Mesothelial cell of epicardium (in vitro differentiated cells): ENCODE results near the gene CDH2. TPM values are rescaled to one million over a fixed set of nuclear protein-coding genes. Genes with fewer than 3 reads are reported as not detected.

ENCODE experiments used
- DNase-seq, 2 experiments: peaks; one replicate each; pipeline ENCODE4 v3.0.0; 2021; ENCODE audit warnings: low spot score in 2 of 2; ENCODE audit not compliant: unreplicated experiment in 2 of 2
- H3K27ac Mint-ChIP-seq: 2 replicates; pipeline ENCODE4 v1.8.0; 2021; ENCODE audit warnings: mixed read lengths
- H3K27me3 Mint-ChIP-seq: 2 replicates; pipeline ENCODE4 v1.8.0; 2021; ENCODE audit warnings: low read depth, mixed read lengths
- H3K36me3 Mint-ChIP-seq: 2 replicates; pipeline ENCODE4 v1.8.0; 2021; ENCODE audit warnings: mixed read lengths
- H3K4me1 Mint-ChIP-seq: 2 replicates; pipeline ENCODE4 v1.8.0; 2021; ENCODE audit warnings: mixed read lengths
- H3K4me3 Mint-ChIP-seq: 2 replicates; pipeline ENCODE4 v1.8.0; 2021; ENCODE audit warnings: mild to moderate bottlenecking, moderate library complexity, mixed read lengths
- H3K9me3 Mint-ChIP-seq: 2 replicates; pipeline ENCODE4 v1.8.0; 2021; ENCODE audit warnings: mixed read lengths
- total RNA-seq: library from RNA; stranded (reverse); gene quantifications from 3 replicates; pipeline ENCODE4 v1.2.1, GENCODE V29; 2021
- TF ChIP-seq, protein P1 (sequence below): fragments of 200-600 bp; sonication (generic); IDR thresholded peaks from one replicate; pipeline ENCODE4 v1.5.0; 2021; ENCODE audit warnings: antibody characterized with exemption; ENCODE audit not compliant: unreplicated experiment

CDH2 gene
- total RNA-seq, 1 donor from 2014 or later: 46.6 TPM

DNA sequence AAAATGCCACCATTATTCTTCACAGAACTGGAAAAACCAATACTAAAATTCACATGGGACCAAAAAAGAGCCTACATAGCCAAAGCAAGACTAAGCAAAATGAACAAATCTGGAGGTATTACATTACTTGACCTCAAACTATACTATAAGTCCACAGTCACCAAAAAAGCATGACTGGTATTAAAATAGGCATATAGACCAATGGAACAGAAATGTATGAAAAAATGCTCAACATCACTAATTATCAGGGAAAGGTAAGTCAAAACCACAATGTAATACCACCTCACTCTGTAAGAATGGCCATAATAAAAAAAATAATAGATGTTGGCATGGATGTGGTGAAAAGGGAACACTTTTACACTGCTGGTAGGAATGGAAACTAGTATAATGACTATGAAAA is 158.6 kb downstream of the CDH2 start:
- peaks cover 11% of the 10 kb centered on the region for H3K9me3 Mint-ChIP-seq
- TF ChIP-seq, protein P1, sequence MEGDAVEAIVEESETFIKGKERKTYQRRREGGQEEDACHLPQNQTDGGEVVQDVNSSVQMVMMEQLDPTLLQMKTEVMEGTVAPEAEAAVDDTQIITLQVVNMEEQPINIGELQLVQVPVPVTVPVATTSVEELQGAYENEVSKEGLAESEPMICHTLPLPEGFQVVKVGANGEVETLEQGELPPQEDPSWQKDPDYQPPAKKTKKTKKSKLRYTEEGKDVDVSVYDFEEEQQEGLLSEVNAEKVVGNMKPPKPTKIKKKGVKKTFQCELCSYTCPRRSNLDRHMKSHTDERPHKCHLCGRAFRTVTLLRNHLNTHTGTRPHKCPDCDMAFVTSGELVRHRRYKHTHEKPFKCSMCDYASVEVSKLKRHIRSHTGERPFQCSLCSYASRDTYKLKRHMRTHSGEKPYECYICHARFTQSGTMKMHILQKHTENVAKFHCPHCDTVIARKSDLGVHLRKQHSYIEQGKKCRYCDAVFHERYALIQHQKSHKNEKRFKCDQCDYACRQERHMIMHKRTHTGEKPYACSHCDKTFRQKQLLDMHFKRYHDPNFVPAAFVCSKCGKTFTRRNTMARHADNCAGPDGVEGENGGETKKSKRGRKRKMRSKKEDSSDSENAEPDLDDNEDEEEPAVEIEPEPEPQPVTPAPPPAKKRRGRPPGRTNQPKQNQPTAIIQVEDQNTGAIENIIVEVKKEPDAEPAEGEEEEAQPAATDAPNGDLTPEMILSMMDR: no peak
- no peak for DNase-seq
- H3K4me3 Mint-ChIP-seq: no peak overlapping the region
- H3K36me3 Mint-ChIP-seq: peaks cover 3% of the 10 kb centered on the region
- peaks cover 3% of the 10 kb centered on the region for H3K4me1 Mint-ChIP-seq
- no peaks in the 10 kb centered on the region for H3K27me3 Mint-ChIP-seq
- no peak overlapping the region for H3K27ac Mint-ChIP-seq

DNA sequence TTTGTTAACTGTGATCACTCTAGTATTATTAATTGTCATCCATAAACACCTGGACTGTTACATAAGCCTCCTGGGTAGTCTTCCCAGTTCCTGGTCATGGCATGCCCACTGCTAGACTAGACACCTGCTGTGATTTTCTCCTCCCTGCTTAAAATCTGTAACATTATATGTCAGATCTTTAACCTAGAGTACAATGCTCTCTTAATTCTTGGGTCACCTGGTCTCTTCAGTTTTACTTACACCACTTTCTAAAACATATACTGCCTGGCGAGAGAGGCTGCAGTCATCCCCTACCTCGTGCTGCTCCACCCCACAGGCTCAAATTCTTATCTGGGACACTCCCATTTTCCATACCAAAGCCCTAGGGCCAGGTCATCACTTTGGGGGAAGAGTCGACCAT is 161.3 kb downstream of the CDH2 start:
- Mint-ChIP-seq H3K4me1 (peaks cover 13% of the 10 kb centered on the region), H3K27me3 (no peaks in the 10 kb centered on the region), H3K4me3 (no peak overlapping the region), H3K36me3 (peaks cover 3% of the 10 kb centered on the region), H3K27ac (no peak overlapping the region), H3K9me3 (peaks cover 11% of the 10 kb centered on the region)
- TF ChIP-seq, protein P1: no peak
- no peak for DNase-seq

DNA sequence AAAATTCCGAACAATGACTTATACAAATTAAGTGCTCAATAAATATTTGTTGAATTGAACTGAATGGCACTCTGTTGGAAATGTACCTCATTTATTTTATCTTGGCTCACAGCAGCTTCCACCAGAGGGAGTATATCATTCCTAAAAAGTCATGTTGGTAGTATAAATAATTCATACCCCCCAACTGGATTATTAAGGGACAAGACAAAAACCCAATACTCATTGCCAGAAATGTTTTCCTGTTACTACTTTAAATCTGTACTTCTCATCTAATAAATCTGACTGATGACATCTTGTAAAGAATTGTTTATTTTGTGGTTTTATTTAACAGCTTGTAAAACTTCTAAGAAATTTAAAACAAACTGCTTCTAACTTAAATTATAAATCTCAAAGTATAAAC is 163.9 kb downstream of the CDH2 start:
- Mint-ChIP-seq H3K36me3 (peaks cover 3% of the 10 kb centered on the region), H3K27me3 (no peaks in the 10 kb centered on the region), H3K27ac (no peak overlapping the region), H3K4me3 (no peak overlapping the region), H3K9me3 (peaks cover 7% of the 10 kb centered on the region), H3K4me1 (peaks cover 17% of the 10 kb centered on the region)
- TF ChIP-seq, protein P1: no peak
- no peak for DNase-seq

DNA sequence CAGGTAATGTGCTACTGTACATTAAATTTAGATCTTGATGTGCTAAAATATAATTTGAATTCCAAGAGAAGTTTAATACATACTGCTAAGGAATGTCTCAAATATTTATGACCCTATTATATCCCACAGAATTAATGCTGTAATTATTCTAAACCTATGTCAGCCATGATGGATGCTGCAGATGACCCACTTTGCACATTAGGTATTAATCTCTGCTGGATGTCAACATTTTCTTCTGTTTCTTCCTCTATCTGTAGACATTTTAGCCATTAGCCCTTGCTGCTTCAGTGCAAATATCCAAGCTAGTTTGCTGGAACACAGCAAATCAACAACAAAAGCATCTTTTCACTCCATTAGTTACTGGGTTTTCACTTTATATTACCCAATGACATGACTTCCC is 164.6 kb downstream of the CDH2 start:
- Mint-ChIP-seq H3K9me3 (peaks cover 1% of the 10 kb centered on the region), H3K27ac (no peak overlapping the region), H3K4me1 (peaks cover 17% of the 10 kb centered on the region), H3K4me3 (no peak overlapping the region), H3K36me3 (no peaks in the 10 kb centered on the region), H3K27me3 (no peaks in the 10 kb centered on the region)
- DNase-seq: no peak
- TF ChIP-seq, protein P1: no peak

DNA sequence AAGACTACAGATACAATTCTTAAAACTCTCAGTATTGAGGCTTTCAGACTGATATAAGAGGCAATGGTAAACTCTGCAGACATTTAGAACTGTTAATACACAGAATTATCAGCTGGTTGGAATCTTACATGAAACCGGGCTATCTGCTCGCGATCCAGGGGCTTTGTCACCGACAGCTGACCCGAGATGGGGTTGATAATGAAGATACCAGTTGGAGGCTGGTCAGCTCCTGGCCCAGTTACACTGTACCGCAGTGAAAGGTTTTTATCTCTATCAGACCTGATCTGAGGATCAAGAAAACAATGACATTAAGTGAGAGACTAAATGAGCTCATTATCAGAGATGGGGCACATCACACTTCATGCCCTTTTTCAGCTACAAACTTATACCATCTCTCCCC is 167.3 kb downstream of the CDH2 start:
- Mint-ChIP-seq H3K4me3 (no peak overlapping the region), H3K36me3 (no peaks in the 10 kb centered on the region), H3K27me3 (no peaks in the 10 kb centered on the region), H3K9me3 (no peaks in the 10 kb centered on the region), H3K27ac (no peak overlapping the region), H3K4me1 (peaks cover 17% of the 10 kb centered on the region)
- TF ChIP-seq, protein P1: no peak
- no peak for DNase-seq

DNA sequence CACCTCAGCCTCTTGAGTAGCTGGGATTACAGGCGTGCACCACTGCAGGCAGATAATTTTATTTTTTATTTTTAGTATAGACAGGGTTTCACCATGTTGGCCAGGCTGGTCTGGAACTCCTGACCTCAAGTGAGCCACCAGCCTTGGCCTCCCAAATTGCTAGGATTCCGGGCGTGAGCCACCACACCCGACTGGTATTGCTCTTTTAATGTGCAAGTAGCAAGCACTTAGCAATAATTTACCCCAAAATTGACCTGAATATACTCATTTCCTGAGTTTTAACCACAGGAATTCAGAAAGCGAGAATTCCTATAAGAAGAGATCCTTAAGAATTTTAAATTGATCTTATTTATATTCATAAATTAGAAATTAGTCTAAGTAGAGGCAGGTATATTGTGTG is 169.1 kb downstream of the CDH2 start:
- H3K9me3 Mint-ChIP-seq: no peaks in the 10 kb centered on the region
- no peak overlapping the region for H3K4me3 Mint-ChIP-seq
- DNase-seq: no peak
- TF ChIP-seq, protein P1: no peak
- H3K27me3 Mint-ChIP-seq: no peaks in the 10 kb centered on the region
- H3K4me1 Mint-ChIP-seq: peaks cover 12% of the 10 kb centered on the region
- H3K27ac Mint-ChIP-seq: no peak overlapping the region
- H3K36me3 Mint-ChIP-seq: no peaks in the 10 kb centered on the region
